NCI-H460 (cell line): ENCODE measurements around the gene CIAO3. TPM values are rescaled to one million over a fixed set of nuclear protein-coding genes. Genes with fewer than 3 reads are reported as not detected.

Experiments used
- DNase-seq: peaks from one replicate; pipeline ENCODE4 v3.0.0-alpha.2; 2016; ENCODE audit warnings: low read depth; ENCODE audit errors: extremely low read depth
- polyA plus RNA-seq: library from polyadenylated mRNA; depleted of rRNA; stranded (reverse); fragments of >200 nt; gene quantifications from 2 replicates; pipeline ENCODE4 v1.2.3, GENCODE V29; 2014; cell fraction: nucleus; rRNA removed
- total RNA-seq: library from RNA; depleted of rRNA; stranded (reverse); fragments of >200 nt; shearing (Covaris generic); gene quantifications from 2 replicates; pipeline ENCODE4 v1.2.3, GENCODE V29; 2014; rRNA removed

The CIAO3 gene
- total RNA-seq, result 32.4 and 36.8 TPM in 2 replicates
- polyA plus RNA-seq, result 87.8 and 105 TPM in 2 replicates

- peak; percentile 85 for DNase-seq
These were observed at the start of gene CIAO3 for GRCh38 chr16:740764-741505. Gene CIAO3, minus strand, starts transcription at chr16:740997. Its CDS starts 12 bp downstream, at chr16:740985.

- DNase-seq, result no peak
These were observed 49.3 kb upstream of the CIAO3 start for GRCh38 chr16:790086-790485.

GRCh38 chr16:789191-789850 is 48.5 kb upstream of the CIAO3 start:
- no peak for DNase-seq

GRCh38 chr16:788399-789126 is 47.8 kb upstream of the CIAO3 start, which contains the start of gene CHTF18:
Gene CHTF18, plus strand, starts transcription at chr16:788620. Its CDS starts 65 bp downstream, at chr16:788685.
- peak; percentile 88 for DNase-seq

- no peak for DNase-seq
These were observed 47.2 kb upstream of the CIAO3 start, which contains the start of gene RPUSD1 for GRCh38 chr16:787978-788398. Gene RPUSD1, minus strand, starts transcription at chr16:788381. Its CDS starts 644 bp downstream, at chr16:787737.

- no peak for DNase-seq
These were observed 46.6 kb upstream of the CIAO3 start for GRCh38 chr16:787321-787966.

- peak; percentile 53 for DNase-seq
These were observed 45.1 kb upstream of the CIAO3 start for GRCh38 chr16:785563-786535.

- DNase-seq, result no peak
These were observed 43.6 kb upstream of the CIAO3 start for GRCh38 chr16:784431-784830.

GRCh38 chr16:783404-784161 is 42.8 kb upstream of the CIAO3 start:
- DNase-seq, result no peak

GRCh38 chr16:782766-783403 is 42.1 kb upstream of the CIAO3 start:
- no peak for DNase-seq

- DNase-seq, result no peak
These were observed 41.5 kb upstream of the CIAO3 start for GRCh38 chr16:782258-782657.

GRCh38 chr16:781346-782010 is 40.7 kb upstream of the CIAO3 start:
- DNase-seq, result no peak

- DNase-seq, result no peak
These were observed 39.5 kb upstream of the CIAO3 start for GRCh38 chr16:780296-780695.

- no peak for DNase-seq
These were observed 38.8 kb upstream of the CIAO3 start for GRCh38 chr16:779561-779960.

- DNase-seq, result no peak
These were observed 38.2 kb upstream of the CIAO3 start for GRCh38 chr16:778909-779527.

GRCh38 chr16:778447-778846 is 37.6 kb upstream of the CIAO3 start:
- DNase-seq, result no peak

GRCh38 chr16:777826-778225 is 37.0 kb upstream of the CIAO3 start:
- no peak for DNase-seq
